Loucy (cell line): ENCODE data around the gene RELA.

ENCODE experiments used
- H2AFZ ChIP-seq: fragments of 200-600 bp; sonication (generic); 2 replicates; pipeline ENCODE4 v1.6.0; 2016; ENCODE audit warnings: antibody characterized with exemption, mild to moderate bottlenecking, low read length, moderate library complexity
- H3F3A ChIP-seq: fragments of 200-600 bp; 2 replicates; pipeline ENCODE4 v1.6.0; 2016; ENCODE audit warnings: antibody characterized with exemption, low read depth, mild to moderate bottlenecking
- H3K27me3 ChIP-seq: fragments of 200-600 bp; sonication (generic); 2 replicates; pipeline ENCODE4 v1.6.1; 2014; ENCODE audit warnings: low read length, mild to moderate bottlenecking; ENCODE audit not compliant: insufficient read depth, poor library complexity, severe bottlenecking
- H3K36me3 ChIP-seq: fragments of 200-600 bp; sonication (generic); 2 replicates; pipeline ENCODE4 v1.6.1; 2016; ENCODE audit warnings: low read length; ENCODE audit not compliant: insufficient read depth
- H3K4me1 ChIP-seq: fragments of 200-600 bp; sonication (generic); 2 replicates; pipeline ENCODE4 v1.5.1; 2014; ENCODE audit warnings: low read length, mild to moderate bottlenecking; ENCODE audit not compliant: insufficient read depth, poor library complexity, severe bottlenecking
- H3K4me2 ChIP-seq: fragments of 200-600 bp; sonication (generic); 2 replicates; pipeline ENCODE4 v1.6.0; 2014; ENCODE audit warnings: antibody characterized with exemption, low read length, low read depth, mild to moderate bottlenecking; ENCODE audit not compliant: poor library complexity, severe bottlenecking
- H3K4me3 ChIP-seq: fragments of 200-600 bp; sonication (generic); 2 replicates; pipeline ENCODE4 v1.5.1; 2014; ENCODE audit warnings: low read length, mild to moderate bottlenecking, mixed read lengths; ENCODE audit not compliant: poor library complexity, severe bottlenecking
- H3K79me2 ChIP-seq: fragments of 200-600 bp; sonication (generic); 2 replicates; pipeline ENCODE4 v1.6.1; 2014; ENCODE audit warnings: low read length; ENCODE audit not compliant: insufficient read depth
- H3K9ac ChIP-seq: fragments of 200-600 bp; sonication (generic); 2 replicates; pipeline ENCODE4 v1.6.0; 2014; ENCODE audit warnings: mild to moderate bottlenecking, low read depth, low read length, moderate library complexity; ENCODE audit not compliant: poor library complexity, severe bottlenecking
- H3K9me2 ChIP-seq: fragments of 200-600 bp; sonication (generic); replicated peaks from 2 replicates; pipeline ENCODE4 v1.6.1; 2016; ENCODE audit warnings: low read depth, low read length, mixed read lengths
- H3K9me3 ChIP-seq: fragments of 200-600 bp; sonication (generic); 2 replicates; pipeline ENCODE4 v1.6.1; 2014; ENCODE audit warnings: mild to moderate bottlenecking, antibody characterized with exemption, low read length, low read depth; ENCODE audit not compliant: insufficient read depth
- H4K20me1 ChIP-seq: fragments of 200-600 bp; sonication (generic); 2 replicates; pipeline ENCODE4 v1.6.0; 2014; ENCODE audit warnings: antibody characterized with exemption, low read length, mild to moderate bottlenecking; ENCODE audit not compliant: insufficient read depth, poor library complexity, severe bottlenecking
- CTCF ChIP-seq: fragments of 200-600 bp; sonication (generic); conservative IDR thresholded peaks from 2 replicates; pipeline ENCODE4 v1.5.1; 2014; ENCODE audit warnings: mild to moderate bottlenecking, antibody characterized with exemption, low read length
- EZH2phosphoT487 ChIP-seq: fragments of 200-600 bp; IDR thresholded peaks from 2 replicates; pipeline ENCODE4 v1.6.1; 2018; ENCODE audit warnings: antibody characterized with exemption, mild to moderate bottlenecking, moderate library complexity, borderline replicate concordance

Gene RELA

GRCh38 chr11:65680192-65680743 is 17.6 kb upstream of the RELA start:
- Histone ChIP-seq H3F3A (no peaks in the 10 kb centered on the region), H3K4me3 (no peak overlapping the region), H3K27me3 (no peaks in the 10 kb centered on the region), H3K36me3 (no peaks in the 10 kb centered on the region), H3K9me3 (no peaks in the 10 kb centered on the region), H3K4me1 (no peaks in the 10 kb centered on the region), H3K79me2 (no peaks in the 10 kb centered on the region), H2AFZ (no peak overlapping the region), H4K20me1 (no peaks in the 10 kb centered on the region), H3K9me2 (no peaks in the 10 kb centered on the region), H3K4me2 (no peak overlapping the region), H3K9ac (no peak overlapping the region)
- TF ChIP-seq EZH2phosphoT487 (no peak), CTCF (no peak)

- H3F3A ChIP-seq, result no peaks in the 10 kb centered on the region
- H3K4me3 ChIP-seq, result no peak overlapping the region
- no peaks in the 10 kb centered on the region for H3K9me2 ChIP-seq
- no peaks in the 10 kb centered on the region for H3K27me3 ChIP-seq
- H2AFZ ChIP-seq, result no peak overlapping the region
- no peaks in the 10 kb centered on the region for H4K20me1 ChIP-seq
- no peak overlapping the region for H3K4me2 ChIP-seq
- no peak for TF ChIP-seq CTCF
- TF ChIP-seq EZH2phosphoT487, result no peak
- no peaks in the 10 kb centered on the region for H3K4me1 ChIP-seq
- no peak overlapping the region for H3K9ac ChIP-seq
- no peaks in the 10 kb centered on the region for H3K9me3 ChIP-seq
- H3K36me3 ChIP-seq, result no peaks in the 10 kb centered on the region
- no peaks in the 10 kb centered on the region for H3K79me2 ChIP-seq
Observed at GRCh38 chr11:65672982-65673381, 10.3 kb upstream of the RELA start.

GRCh38 chr11:65672180-65672860 is 9.6 kb upstream of the RELA start:
- Histone ChIP-seq H2AFZ (no peak overlapping the region), H3F3A (no peaks in the 10 kb centered on the region), H3K27me3 (no peaks in the 10 kb centered on the region), H3K4me3 (no peak overlapping the region), H3K4me1 (no peaks in the 10 kb centered on the region), H3K4me2 (no peak overlapping the region), H3K79me2 (no peaks in the 10 kb centered on the region), H4K20me1 (no peaks in the 10 kb centered on the region), H3K36me3 (no peaks in the 10 kb centered on the region), H3K9me3 (no peaks in the 10 kb centered on the region), H3K9me2 (no peaks in the 10 kb centered on the region), H3K9ac (no peak overlapping the region)
- no peak for TF ChIP-seq CTCF
- TF ChIP-seq EZH2phosphoT487, result no peak
